SKM-1 treated with dmso at 0.1 percent for 144 hours (cell line): ENCODE measurements around the gene NARS2.
"Not testable (repeated sequence)": the region's sequence is repeated elsewhere in the genome, so short reads cannot be mapped to it uniquely, and the experiment has no call there.

Experiments
- DNase-seq: peaks from one replicate; lab custom pipeline; 2025; ENCODE audit not compliant: unreplicated experiment; lab: John Stamatoyannopoulos, UW

NARS2 gene

GRCh38 chr11:78493413-78493975 is 81.2 kb downstream of the NARS2 start:
- DNase-seq: no peak

- no peak for DNase-seq
Observed at GRCh38 chr11:78492973-78493372, 81.7 kb downstream of the NARS2 start.

GRCh38 chr11:78489184-78489583 is 85.5 kb downstream of the NARS2 start:
- DNase-seq: no peak

- no peak for DNase-seq
Observed at GRCh38 chr11:78478536-78478935, 96.1 kb downstream of the NARS2 start.

- no peak for DNase-seq
Observed at GRCh38 chr11:78476066-78476465, 98.6 kb downstream of the NARS2 start.

GRCh38 chr11:78474451-78474850 is 100.2 kb downstream of the NARS2 start:
- no peak for DNase-seq

GRCh38 chr11:78472905-78473304 is 101.8 kb downstream of the NARS2 start:
- DNase-seq: no peak

- no peak for DNase-seq
Observed at GRCh38 chr11:78472382-78472781, 102.3 kb downstream of the NARS2 start.

- DNase-seq: no peak
Observed at GRCh38 chr11:78470861-78471442, 103.7 kb downstream of the NARS2 start.

- DNase-seq: no peak
Observed at GRCh38 chr11:78469896-78470295, 104.8 kb downstream of the NARS2 start.

- no peak for DNase-seq
Observed at GRCh38 chr11:78467931-78468330, 106.7 kb downstream of the NARS2 start.

- no peak for DNase-seq
Observed at GRCh38 chr11:78467370-78467769, 107.3 kb downstream of the NARS2 start.

GRCh38 chr11:78465169-78465942 is 109.3 kb downstream of the NARS2 start:
- DNase-seq: no peak

- not testable (repeated sequence) for DNase-seq
Observed at GRCh38 chr11:78464787-78465168, 109.9 kb downstream of the NARS2 start.

GRCh38 chr11:78460471-78460870 is 114.2 kb downstream of the NARS2 start:
- DNase-seq: no peak

GRCh38 chr11:78459738-78460137 is 114.9 kb downstream of the NARS2 start:
- no peak for DNase-seq

- DNase-seq: no peak
Observed at GRCh38 chr11:78457448-78457847, 117.2 kb downstream of the NARS2 start.

GRCh38 chr11:78453140-78453935 is 121.3 kb downstream of the NARS2 start:
- DNase-seq: no peak

- no peak for DNase-seq
Observed at GRCh38 chr11:78451371-78452150, 123.1 kb downstream of the NARS2 start.

- DNase-seq: no peak
Observed at GRCh38 chr11:78450866-78451265, 123.8 kb downstream of the NARS2 start.

GRCh38 chr11:78449866-78450265 is 124.8 kb downstream of the NARS2 start:
- DNase-seq: no peak
